CD1c-positive myeloid dendritic cell (primary cell): ENCODE measurements around the gene RPN1.

Experiments
- DNase-seq: peaks from one replicate; pipeline ENCODE4 v3.0.0-alpha.2; 2016; ENCODE audit errors: extremely low spot score

The RPN1 gene

GRCh38 chr3:128578346-128578745, 72.3 kb downstream of the RPN1 start:
- no peak for DNase-seq

GRCh38 chr3:128577711-128578110, 72.9 kb downstream of the RPN1 start:
- no peak for DNase-seq

GRCh38 chr3:128576290-128576689, 74.3 kb downstream of the RPN1 start:
- DNase-seq: no peak

DNA sequence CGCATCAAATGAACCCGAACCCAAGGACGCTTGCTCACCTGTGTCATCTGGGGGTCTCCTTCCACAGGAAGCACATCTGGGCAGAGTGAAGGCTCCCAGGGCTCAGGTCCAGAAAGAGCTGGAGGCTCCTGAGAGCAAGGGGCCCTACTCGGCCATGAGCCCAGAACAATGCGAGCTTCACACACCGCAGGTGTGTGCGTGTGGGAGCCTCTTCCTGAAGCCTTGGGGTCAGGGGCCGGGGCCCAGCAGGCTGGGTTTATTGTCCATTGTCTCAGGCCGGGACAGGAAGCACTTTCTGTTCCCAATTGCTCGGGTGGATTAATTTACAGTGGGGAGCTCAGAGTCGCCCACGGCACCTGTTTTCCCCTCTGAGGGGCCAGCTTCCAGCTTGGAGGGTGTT, 74.8 kb downstream of the RPN1 start:
- no peak for DNase-seq

DNA sequence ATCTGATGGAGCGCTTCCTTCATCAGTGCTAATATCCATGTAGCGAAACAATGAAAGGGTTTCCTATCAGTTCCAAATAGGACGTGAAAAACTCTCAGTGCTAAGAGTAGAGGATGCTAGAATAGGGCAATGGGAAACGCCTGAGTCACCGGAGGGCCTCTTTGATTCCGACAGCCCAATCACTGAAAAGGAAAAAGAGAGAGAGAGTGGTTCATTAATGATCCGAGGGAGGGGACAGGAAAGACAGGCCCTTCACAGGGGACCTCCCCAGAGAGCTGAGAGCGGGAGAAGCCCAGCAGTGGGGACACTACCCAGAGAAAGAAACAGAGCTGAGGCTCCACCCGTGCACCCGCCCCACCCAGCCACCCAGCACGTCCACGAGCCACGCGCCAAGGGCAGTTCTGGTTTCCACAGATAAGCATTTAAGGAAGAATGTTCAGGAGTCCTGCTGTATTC, 76.9 kb downstream of the RPN1 start:
- DNase-seq: no peak

DNA sequence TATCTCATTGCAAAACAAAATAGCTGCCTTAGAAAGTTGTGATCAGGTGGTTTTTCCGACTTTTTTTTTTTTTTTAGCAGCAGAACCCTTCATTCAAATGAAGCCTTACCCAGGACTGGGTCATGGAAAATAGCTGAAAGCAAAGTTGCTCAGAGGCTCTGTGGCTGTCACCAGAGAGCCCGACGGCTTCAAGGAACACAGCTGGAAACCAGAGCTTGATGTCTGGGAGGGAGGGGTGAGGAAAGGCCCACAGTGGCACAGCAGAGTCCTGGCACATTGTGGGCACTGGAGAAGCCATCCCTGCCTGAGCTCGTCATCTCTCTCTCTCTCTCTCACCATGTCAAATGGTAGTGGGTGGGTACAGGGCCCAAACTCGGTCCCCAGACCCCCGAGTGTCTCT, 77.5 kb downstream of the RPN1 start:
- DNase-seq: no peak

- no peak for DNase-seq
Measured at GRCh38 chr3:128572644-128573105, 77.9 kb downstream of the RPN1 start.

DNA sequence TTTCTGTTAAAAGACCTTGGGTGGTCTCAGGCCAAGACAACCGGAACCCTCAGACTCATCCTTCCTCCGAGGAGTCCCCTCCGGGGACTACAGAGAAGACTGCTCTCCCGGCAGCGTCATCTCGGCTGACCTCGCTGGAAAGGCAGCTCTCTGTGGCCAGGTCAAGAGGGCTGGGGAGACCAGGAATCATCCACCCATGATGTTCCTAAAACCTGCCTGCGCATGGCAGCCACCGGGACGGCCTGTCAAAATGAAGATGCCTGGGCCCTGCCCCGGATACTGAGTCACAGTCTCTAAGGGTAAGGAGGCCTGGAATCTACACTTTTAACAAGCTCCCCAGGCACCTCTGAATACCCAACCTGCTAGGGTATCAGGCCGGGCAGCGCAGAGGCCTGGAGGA, 78.6 kb downstream of the RPN1 start:
- DNase-seq: no peak
